Central memory CD8-positive, alpha-beta T cell (primary cell): ENCODE data around the gene NFIA.

Experiments used
- ATAC-seq: fragments of 150-1000 bp; cut with Tn5 transposase; replicated peaks from 2 replicates; pipeline ENCODE4 v1.10.0; 2022; ENCODE audit warnings: mild to moderate bottlenecking, moderate FRiP score, moderate number of reproducible peaks; ENCODE audit not compliant: poor library complexity, severe bottlenecking; ENCODE audit errors: extremely low read depth
- DNase-seq, 2 donors: peaks; one replicate each; pipeline ENCODE4 v3.0.0; 2021; ENCODE audit warnings: low spot score in 2 of 2
- H3K27ac Mint-ChIP-seq: one replicate; pipeline ENCODE4 v1.8.0; 2022; ENCODE audit warnings: low read depth, mild to moderate bottlenecking, moderate library complexity, mixed read lengths
- H3K27me3 Mint-ChIP-seq: one replicate; pipeline ENCODE4 v1.8.0; 2022; ENCODE audit warnings: mixed read lengths
- H3K36me3 Mint-ChIP-seq: one replicate; pipeline ENCODE4 v1.8.0; 2022; ENCODE audit warnings: mild to moderate bottlenecking, moderate library complexity, mixed read lengths; ENCODE audit not compliant: insufficient read depth
- H3K4me1 Mint-ChIP-seq: one replicate; pipeline ENCODE4 v1.8.0; 2022; ENCODE audit warnings: mixed read lengths
- H3K4me3 Mint-ChIP-seq: one replicate; pipeline ENCODE4 v1.8.0; 2022; ENCODE audit warnings: mild to moderate bottlenecking, moderate library complexity, mixed read lengths
- H3K9me3 Mint-ChIP-seq: one replicate; pipeline ENCODE4 v1.8.0; 2022; ENCODE audit warnings: mixed read lengths

NFIA gene

GRCh38 chr1:61225478-61225877, 143.1 kb downstream of the NFIA start:
- Mint-ChIP-seq H3K27ac (no peak overlapping the region), H3K27me3 (no peaks in the 10 kb centered on the region), H3K4me1 (no peaks in the 10 kb centered on the region), H3K9me3 (no peaks in the 10 kb centered on the region), H3K4me3 (no peak overlapping the region), H3K36me3 (no peaks in the 10 kb centered on the region)
- no peak for DNase-seq
- ATAC-seq, result no peak

- no peak overlapping the region for H3K4me3 Mint-ChIP-seq
- DNase-seq, result no peak
- no peaks in the 10 kb centered on the region for H3K4me1 Mint-ChIP-seq
- H3K36me3 Mint-ChIP-seq, result no peaks in the 10 kb centered on the region
- no peaks in the 10 kb centered on the region for H3K27me3 Mint-ChIP-seq
- H3K9me3 Mint-ChIP-seq, result no peaks in the 10 kb centered on the region
- ATAC-seq, result no peak
- H3K27ac Mint-ChIP-seq, result no peak overlapping the region
Measured at GRCh38 chr1:61226791-61227567, 144.6 kb downstream of the NFIA start.

GRCh38 chr1:61227857-61228550, 145.6 kb downstream of the NFIA start:
- ATAC-seq (no peak), DNase-seq (no peak)
- Mint-ChIP-seq H3K27me3 (no peaks in the 10 kb centered on the region), H3K4me1 (no peaks in the 10 kb centered on the region), H3K36me3 (no peaks in the 10 kb centered on the region), H3K4me3 (no peak overlapping the region), H3K9me3 (no peaks in the 10 kb centered on the region), H3K27ac (no peak overlapping the region)

DNA sequence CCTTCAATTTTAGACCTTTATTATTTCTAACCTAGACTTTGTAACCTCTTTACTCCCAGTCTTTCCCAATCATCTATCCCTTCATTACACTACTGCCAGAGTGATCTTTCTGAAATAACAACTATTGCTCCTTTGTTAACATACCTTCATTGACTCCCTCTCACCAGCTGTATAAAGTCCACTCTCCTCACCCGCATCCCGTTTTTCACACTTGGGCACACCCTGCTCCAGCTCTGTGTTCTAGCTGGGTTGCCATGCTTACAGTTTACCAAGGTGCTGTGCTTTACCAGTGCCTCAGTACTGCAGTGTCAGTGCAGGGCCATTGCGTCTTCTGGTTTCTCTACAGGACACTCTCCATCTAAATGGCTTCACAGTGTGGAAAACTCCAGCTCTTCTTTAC, 148.2 kb downstream of the NFIA start:
- no peak for ATAC-seq

GRCh38 chr1:61231795-61232194, 149.4 kb downstream of the NFIA start:
- no peak for ATAC-seq
- Mint-ChIP-seq H3K4me3 (no peak overlapping the region), H3K9me3 (no peaks in the 10 kb centered on the region), H3K4me1 (no peaks in the 10 kb centered on the region), H3K36me3 (peaks cover 2% of the 10 kb centered on the region), H3K27ac (no peak overlapping the region), H3K27me3 (no peaks in the 10 kb centered on the region)
- DNase-seq, result no peak

More for the DNA sequence above, 148.2 kb downstream of the NFIA start:
- Mint-ChIP-seq H3K4me3 (no peak overlapping the region), H3K27ac (no peak overlapping the region), H3K4me1 (no peaks in the 10 kb centered on the region), H3K27me3 (no peaks in the 10 kb centered on the region), H3K9me3 (no peaks in the 10 kb centered on the region), H3K36me3 (peaks cover 2% of the 10 kb centered on the region)
- no peak for DNase-seq

DNA sequence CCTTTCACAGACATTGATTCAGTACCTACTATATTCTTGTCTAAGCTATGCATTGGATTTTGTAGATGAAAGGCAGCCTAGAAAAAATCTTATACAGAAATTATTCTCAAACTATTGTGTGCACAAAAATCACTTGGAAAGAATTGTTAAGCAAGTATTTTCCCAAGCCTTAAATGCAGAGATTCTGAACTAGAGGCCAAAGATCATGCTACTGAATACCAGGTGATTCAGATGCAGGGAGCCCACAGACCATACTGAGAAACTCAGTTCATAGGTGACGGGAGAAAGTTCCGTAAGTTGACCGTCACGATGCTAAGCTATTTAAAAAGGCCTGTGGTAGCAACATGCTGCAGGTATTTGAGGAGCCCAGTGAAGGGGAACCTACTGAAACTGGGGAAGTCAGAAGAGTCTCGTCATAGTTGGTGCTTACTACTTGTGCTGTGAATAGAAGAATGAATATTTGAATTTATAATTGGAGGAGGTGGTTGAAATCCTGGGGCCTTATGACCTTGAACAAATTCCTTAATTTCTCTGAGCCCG, 150.8 kb downstream of the NFIA start:
- Mint-ChIP-seq H3K4me3 (no peak overlapping the region), H3K27ac (no peak overlapping the region), H3K27me3 (no peaks in the 10 kb centered on the region), H3K9me3 (no peaks in the 10 kb centered on the region), H3K36me3 (peaks cover 2% of the 10 kb centered on the region), H3K4me1 (no peaks in the 10 kb centered on the region)
- no peak for ATAC-seq
- DNase-seq, result no peak

- H3K27me3 Mint-ChIP-seq, result no peaks in the 10 kb centered on the region
- no peak overlapping the region for H3K27ac Mint-ChIP-seq
- DNase-seq, result no peak
- H3K36me3 Mint-ChIP-seq, result peaks cover 2% of the 10 kb centered on the region
- H3K4me1 Mint-ChIP-seq, result no peaks in the 10 kb centered on the region
- ATAC-seq, result no peak
- no peak overlapping the region for H3K4me3 Mint-ChIP-seq
- no peaks in the 10 kb centered on the region for H3K9me3 Mint-ChIP-seq
Measured at GRCh38 chr1:61234587-61234919, 152.2 kb downstream of the NFIA start.

GRCh38 chr1:61237147-61237546, 154.8 kb downstream of the NFIA start:
- ATAC-seq, result no peak
- H3K36me3 Mint-ChIP-seq, result peaks cover 2% of the 10 kb centered on the region
- no peaks in the 10 kb centered on the region for H3K4me1 Mint-ChIP-seq
- no peak overlapping the region for H3K4me3 Mint-ChIP-seq
- no peak for DNase-seq
- no peaks in the 10 kb centered on the region for H3K9me3 Mint-ChIP-seq
- H3K27me3 Mint-ChIP-seq, result no peaks in the 10 kb centered on the region
- no peak overlapping the region for H3K27ac Mint-ChIP-seq

GRCh38 chr1:61237659-61238358, 155.4 kb downstream of the NFIA start:
- Mint-ChIP-seq H3K4me1 (no peaks in the 10 kb centered on the region), H3K36me3 (peaks cover 2% of the 10 kb centered on the region), H3K27me3 (no peaks in the 10 kb centered on the region), H3K27ac (no peak overlapping the region), H3K4me3 (no peak overlapping the region), H3K9me3 (no peaks in the 10 kb centered on the region)
- ATAC-seq, result no peak
- DNase-seq, result no peak

DNA sequence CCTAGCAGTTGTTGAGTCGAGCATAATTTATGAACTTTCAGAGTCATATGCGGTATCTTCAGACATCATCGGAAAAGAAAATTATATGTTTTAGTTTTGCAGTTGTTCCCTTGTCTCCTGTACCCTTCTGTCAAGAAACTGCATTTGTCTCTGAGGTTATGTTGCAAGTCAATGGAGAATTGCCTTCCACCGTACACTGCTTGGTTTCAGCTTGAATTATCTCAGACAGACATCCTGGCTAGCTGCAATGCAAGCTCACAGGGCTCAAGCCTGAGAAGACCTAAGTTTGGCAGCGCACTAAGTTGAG, 156.0 kb downstream of the NFIA start:
- Mint-ChIP-seq H3K36me3 (peaks cover 2% of the 10 kb centered on the region), H3K4me3 (no peak overlapping the region), H3K27ac (no peak overlapping the region), H3K27me3 (no peaks in the 10 kb centered on the region), H3K4me1 (no peaks in the 10 kb centered on the region), H3K9me3 (no peaks in the 10 kb centered on the region)
- DNase-seq (no peak), ATAC-seq (no peak)

DNA sequence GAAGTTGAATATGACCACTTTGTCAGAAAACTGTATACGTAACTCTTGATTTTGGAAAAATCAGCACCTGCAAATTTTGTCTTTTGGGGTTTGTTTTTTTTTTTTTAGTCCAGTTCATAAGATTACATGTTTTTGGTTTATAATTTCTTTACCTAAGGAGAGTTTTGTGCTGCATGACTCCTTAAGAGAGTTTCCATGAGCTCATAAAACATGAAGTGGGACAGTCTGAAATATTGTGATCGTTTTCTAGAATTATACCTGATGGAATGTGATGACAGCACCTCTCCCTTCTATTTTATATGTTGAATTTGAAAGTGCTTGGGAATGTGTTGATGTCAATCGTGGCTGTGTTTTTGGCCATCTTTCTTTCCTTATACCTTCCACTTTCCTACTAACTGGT, 158.5 kb downstream of the NFIA start:
- no peaks in the 10 kb centered on the region for H3K36me3 Mint-ChIP-seq
- H3K27ac Mint-ChIP-seq, result no peak overlapping the region
- no peak for DNase-seq
- no peaks in the 10 kb centered on the region for H3K4me1 Mint-ChIP-seq
- no peaks in the 10 kb centered on the region for H3K9me3 Mint-ChIP-seq
- H3K4me3 Mint-ChIP-seq, result no peak overlapping the region
- no peaks in the 10 kb centered on the region for H3K27me3 Mint-ChIP-seq
- no peak for ATAC-seq

DNA sequence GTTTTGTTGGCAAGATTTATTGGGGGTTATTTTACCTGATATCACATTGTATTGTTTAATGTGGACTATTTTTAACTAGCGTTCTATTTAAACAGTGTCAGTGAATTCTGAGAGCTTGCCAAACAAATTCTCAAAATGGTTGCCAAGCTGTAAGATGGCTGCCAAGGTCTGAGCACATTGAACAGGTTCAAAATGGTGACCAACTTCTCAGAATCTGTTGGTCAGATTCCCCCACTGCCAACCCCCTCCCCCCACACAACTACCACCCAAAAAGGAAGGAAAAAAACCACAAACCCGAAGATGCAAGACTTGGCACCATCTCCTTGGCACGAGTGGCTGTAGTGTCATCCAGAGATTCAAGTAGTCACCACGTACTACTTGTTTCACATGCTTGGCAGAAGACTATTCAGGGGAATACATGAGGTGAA, 159.1 kb downstream of the NFIA start:
- DNase-seq (no peak), ATAC-seq (no peak)
- H3K4me1 Mint-ChIP-seq, result no peaks in the 10 kb centered on the region
- H3K4me3 Mint-ChIP-seq, result no peak overlapping the region
- no peaks in the 10 kb centered on the region for H3K36me3 Mint-ChIP-seq
- H3K9me3 Mint-ChIP-seq, result no peaks in the 10 kb centered on the region
- no peak overlapping the region for H3K27ac Mint-ChIP-seq
- no peaks in the 10 kb centered on the region for H3K27me3 Mint-ChIP-seq

DNA sequence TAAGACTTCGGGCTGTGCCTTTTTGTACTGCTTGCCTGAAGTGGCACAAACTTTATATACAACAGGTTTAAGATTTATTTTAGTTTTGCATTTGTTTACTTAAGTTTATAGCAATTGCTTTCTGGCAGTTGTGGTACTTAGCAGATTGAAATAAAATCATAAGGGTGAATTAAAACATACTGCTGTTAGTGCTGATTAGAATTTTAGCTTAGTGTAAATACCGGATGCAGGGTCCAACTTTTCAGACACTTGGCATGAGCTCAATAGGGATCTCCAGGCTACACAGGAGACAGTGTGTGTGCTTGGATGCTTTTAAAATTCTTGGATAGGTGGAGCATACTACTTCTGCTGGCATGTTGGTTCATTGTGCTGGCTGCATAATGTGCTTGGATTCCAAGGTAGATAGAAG, 159.6 kb downstream of the NFIA start:
- H3K27ac Mint-ChIP-seq, result no peak overlapping the region
- no peaks in the 10 kb centered on the region for H3K4me1 Mint-ChIP-seq
- H3K36me3 Mint-ChIP-seq, result no peaks in the 10 kb centered on the region
- ATAC-seq (no peak), DNase-seq (no peak)
- H3K27me3 Mint-ChIP-seq, result no peaks in the 10 kb centered on the region
- H3K9me3 Mint-ChIP-seq, result no peaks in the 10 kb centered on the region
- no peak overlapping the region for H3K4me3 Mint-ChIP-seq
